SK-N-SH (cell line): ENCODE measurements around the gene HLA-DPB1. TPM values are rescaled to one million over a fixed set of nuclear protein-coding genes. Genes with fewer than 3 reads are reported as not detected.

Experiments used
- CTCF ChIA-PET: fragments of 300-600, 350-600 bp; formaldehyde crosslinking; extraction: SDS; loops from one replicate; lab custom pipeline; 2021; lab: Yijun Ruan, JAX
- POLR2A ChIA-PET: fragments of 350-600 bp; sonication (Branson Sonifier 250); formaldehyde crosslinking; extraction: SDS; loops from one replicate; lab custom pipeline; 2020; ENCODE audit warnings: antibody characterized with exemption, inconsistent platforms; lab: Yijun Ruan, JAX
- DNase-seq: peaks from one replicate; pipeline ENCODE4 v3.0.0; 2012
- H2AFZ ChIP-seq: fragments of 200-600 bp; sonication (generic); 2 replicates; pipeline ENCODE4 v1.8.1; 2016; ENCODE audit warnings: antibody characterized with exemption, mild to moderate bottlenecking, low read depth
- H3F3A ChIP-seq: fragments of 200-600 bp; sonication (generic); replicated peaks from 2 replicates; pipeline ENCODE3; 2016; ENCODE audit warnings: antibody characterized with exemption, mild to moderate bottlenecking; ENCODE audit not compliant: insufficient read depth
- H3K27ac ChIP-seq, 2 experiments: fragments of 200-500 bp in 1 of 2; fragments of 200-600 bp in 1 of 2; sonication (Bioruptor generic) in 1 of 2; sonication (generic), shearing (Covaris generic) in 1 of 2; 2 replicates each; pipeline versions ENCODE4 v1.5.1 to v1.6.1; 2014 to 2016; ENCODE audit warnings: low read depth in 2 of 2, inconsistent platforms in 1 of 2, low read length in 1 of 2, mild to moderate bottlenecking in 1 of 2, mixed read lengths in 1 of 2
- H3K27me3 ChIP-seq: fragments of 200-600 bp; sonication (generic), shearing (Covaris generic); 2 replicates; pipeline ENCODE4 v1.6.1; 2016; ENCODE audit warnings: mixed run types; ENCODE audit not compliant: insufficient read depth
- H3K36me3 ChIP-seq, 2 experiments: fragments of 200-500 bp in 1 of 2; fragments of 200-600 bp in 1 of 2; sonication (Bioruptor generic) in 1 of 2; sonication (generic) in 1 of 2; replicated peaks in 1 of 2; 2 replicates each; pipeline versions ENCODE3 to v1.5.1; 2014 to 2016; ENCODE audit warnings: low read length in 1 of 2, mild to moderate bottlenecking in 1 of 2; ENCODE audit not compliant: insufficient read depth in 2 of 2, control insufficient read depth in 1 of 2
- H3K4me1 ChIP-seq, 2 experiments: fragments of 200-500 bp in 1 of 2; fragments of 200-600 bp in 1 of 2; sonication (Bioruptor generic) in 1 of 2; sonication (generic), shearing (Covaris generic) in 1 of 2; 2 replicates each; pipeline versions ENCODE4 v1.5.1 to v1.6.1; 2014 to 2016; ENCODE audit warnings: low read depth in 1 of 2, low read length in 1 of 2, mixed run types in 1 of 2; ENCODE audit not compliant: insufficient read depth in 2 of 2, control insufficient read depth in 1 of 2
- H3K4me2 ChIP-seq: fragments of 200-600 bp; sonication (generic), shearing (Covaris generic); 2 replicates; pipeline ENCODE4 v1.6.1; 2017; ENCODE audit warnings: mixed run types
- H3K4me3 ChIP-seq, 2 experiments: fragments of 200-500 bp in 1 of 2; fragments of 200-600 bp in 1 of 2; sonication (Bioruptor generic) in 1 of 2; sonication (generic), shearing (Covaris generic) in 1 of 2; 2 replicates each; pipeline versions ENCODE4 v1.5.1 to v1.8.1; 2014 to 2016; ENCODE audit warnings: low read depth in 2 of 2, inconsistent platforms in 1 of 2, low read length in 1 of 2, mild to moderate bottlenecking in 1 of 2, mixed read lengths in 1 of 2, moderate library complexity in 1 of 2
- H3K79me2 ChIP-seq: fragments of 200-600 bp; sonication (generic); 2 replicates; pipeline ENCODE4 v1.8.1; 2017; ENCODE audit warnings: mild to moderate bottlenecking; ENCODE audit not compliant: insufficient read depth
- H3K9ac ChIP-seq: fragments of 200-600 bp; sonication (generic); 2 replicates; pipeline ENCODE4 v1.6.1; 2017; ENCODE audit warnings: mixed run types
- H3K9me2 ChIP-seq: fragments of 200-600 bp; sonication (generic); 2 replicates; pipeline ENCODE4 v1.6.1; 2017; ENCODE audit warnings: mixed run types
- H3K9me3 ChIP-seq: fragments of 200-600 bp; sonication (generic); 2 replicates; pipeline ENCODE4 v1.6.1; 2017; ENCODE audit warnings: mixed run types, mild to moderate bottlenecking, moderate library complexity
- H4K20me1 ChIP-seq: fragments of 200-600 bp; sonication (generic); 2 replicates; pipeline ENCODE4 v1.6.1; 2017; ENCODE audit warnings: mild to moderate bottlenecking, mixed run types; ENCODE audit not compliant: insufficient read depth
- CHD2 ChIP-seq: fragments of 150-350 bp; IDR thresholded peaks from 2 replicates; pipeline ENCODE4 v1.6.1; 2018; ENCODE audit warnings: low read length; ENCODE audit not compliant: partially characterized antibody
- CTCF ChIP-seq: fragments of 200-600 bp; sonication (generic); IDR thresholded peaks from 2 replicates; pipeline ENCODE4 v1.6.1; 2017; ENCODE audit warnings: antibody characterized with exemption, mild to moderate bottlenecking, moderate library complexity
- ELF1 ChIP-seq: IDR thresholded peaks from 2 replicates; pipeline ENCODE4 v1.4.0; 2012
- EZH2phosphoT487 ChIP-seq: fragments of 200-600 bp; sonication (generic); IDR thresholded peaks from 2 replicates; pipeline ENCODE4 v1.6.1; 2017; ENCODE audit warnings: low read depth, mixed run types, mild to moderate bottlenecking, antibody characterized with exemption, moderate library complexity, borderline replicate concordance
- MXI1 ChIP-seq: IDR thresholded peaks from 2 replicates; pipeline ENCODE4 v1.6.1; 2012; ENCODE audit warnings: mild to moderate bottlenecking, low read depth, low read length, improper control_type of control experiment
- NRF1 ChIP-seq: IDR thresholded peaks from 2 replicates; pipeline ENCODE4 v1.6.1; 2012; ENCODE audit warnings: low read depth, mild to moderate bottlenecking, low read length
- PBX3 ChIP-seq: IDR thresholded peaks from 2 replicates; pipeline ENCODE4; 2012
- POLR2AphosphoS5 ChIP-seq: IDR thresholded peaks from 2 replicates; pipeline ENCODE4 v1.6.1; 2012; ENCODE audit warnings: low read depth, low read length
- RCOR1 ChIP-seq: fragments of 150-350 bp; IDR thresholded peaks from 2 replicates; pipeline ENCODE4 v1.6.1; 2017; ENCODE audit warnings: antibody characterized with exemption, low read length
- SIN3A ChIP-seq: IDR thresholded peaks from 2 replicates; pipeline ENCODE4 v1.6.1; 2012; ENCODE audit warnings: low read depth, mild to moderate bottlenecking, low read length, moderate library complexity, borderline replicate concordance
- TAF1 ChIP-seq: IDR thresholded peaks from 2 replicates; pipeline ENCODE4 v1.6.1; 2012; ENCODE audit warnings: low read depth, mild to moderate bottlenecking, low read length, moderate library complexity, borderline replicate concordance
- TEAD4 ChIP-seq: IDR thresholded peaks from 2 replicates; pipeline ENCODE4 v1.4.0; 2012; ENCODE audit warnings: mild to moderate bottlenecking, borderline replicate concordance; ENCODE audit not compliant: insufficient read depth
- USF1 ChIP-seq: IDR thresholded peaks from 2 replicates; pipeline ENCODE4 v1.4.0; 2012; ENCODE audit warnings: low read depth, borderline replicate concordance
- WGBS: methylation state at CpG from one replicate; pipeline ENCODE4 v1.1.6; 2017; ENCODE audit warnings: low lambda C conversion rate; 5-methylcytosine and 5-hydroxymethylcytosine counted together
- polyA plus RNA-seq, 3 experiments: library from polyadenylated mRNA; depleted of rRNA; stranded (reverse); fragments of >200 nt; gene quantifications; 2 replicates each; pipeline ENCODE4 v1.2.3, GENCODE V29; 2012

Gene HLA-DPB1
- polyA plus RNA-seq, 1 of the 3 experiments (the other 2 are of a cell fraction) = 2.0 TPM

GRCh38 chr6:33088258-33088930, 12.6 kb downstream of the HLA-DPB1 start:
- no peaks in the 10 kb centered on the region for H3F3A ChIP-seq
- no peak overlapping the region for H3K4me3 ChIP-seq
- H3K27me3 ChIP-seq = peaks cover 65% of the 10 kb centered on the region
- no peak overlapping the region for H3K9ac ChIP-seq
- H2AFZ ChIP-seq = no peak overlapping the region
- WGBS = 0% methylated on average over 3 of the region's 3 CpGs
- H3K36me3 ChIP-seq = no peaks in the 10 kb centered on the region
- no peaks in the 10 kb centered on the region for H4K20me1 ChIP-seq
- no peak overlapping the region for H3K4me2 ChIP-seq
- ChIA-PET POLR2A (no interaction called here), CTCF (interaction anchor here (0.9 to 1.6 kb wide), 4 partner anchors 13 to 104 kb away, joined by 3 to 5 read pairs (median 4); partner anchors contain the start of gene HLA-DPB1)
- no peaks in the 10 kb centered on the region for H3K9me3 ChIP-seq
- no peaks in the 10 kb centered on the region for H3K9me2 ChIP-seq
- H3K4me1 ChIP-seq = no peaks in the 10 kb centered on the region
- no peak for TF ChIP-seq EZH2phosphoT487
- TF ChIP-seq TEAD4 = no peak
- no peak for TF ChIP-seq SIN3A
- no peak for TF ChIP-seq USF1
- no peak for TF ChIP-seq ELF1
- no peak for TF ChIP-seq PBX3
- no peak for TF ChIP-seq CTCF
- no peak overlapping the region for H3K27ac ChIP-seq
- DNase-seq = no peak
- no peaks in the 10 kb centered on the region for H3K79me2 ChIP-seq

DNA sequence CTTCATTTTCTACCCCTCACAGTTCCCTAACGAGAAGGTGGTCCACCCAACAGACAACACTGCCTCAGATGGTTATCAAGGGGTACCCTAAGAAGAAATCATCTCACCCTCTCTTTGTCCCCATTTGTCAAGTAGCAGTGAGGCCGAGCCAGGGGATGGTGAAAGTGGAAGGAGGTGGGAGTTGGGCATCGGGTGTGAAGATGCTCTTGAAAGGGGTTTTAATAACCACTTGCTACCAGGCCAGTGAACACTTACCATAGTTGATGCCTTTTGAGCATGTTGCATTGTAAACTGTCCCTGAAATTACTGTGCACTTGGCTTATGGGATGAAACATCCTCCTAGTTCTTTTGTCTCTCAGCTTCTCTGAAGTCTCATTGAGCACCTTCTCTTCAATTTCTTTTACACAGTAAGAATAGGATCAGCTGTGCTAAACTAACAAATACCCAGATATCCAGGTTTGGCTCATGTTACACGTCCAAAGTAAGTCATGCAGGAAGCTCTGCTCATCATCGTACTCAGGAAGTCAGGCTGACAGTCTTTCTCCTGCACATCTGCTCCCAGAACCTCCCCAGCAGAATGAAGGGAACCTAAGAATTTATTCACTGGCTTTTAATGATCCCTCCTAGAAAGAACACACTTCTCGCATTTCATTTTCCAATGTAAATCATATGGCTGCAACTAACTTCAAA, 13.3 kb downstream of the HLA-DPB1 start:
- CTCF ChIA-PET = interaction anchor here (0.9 to 1.6 kb wide), 3 partner anchors 13 to 104 kb away, joined by 3 to 5 read pairs (median 3); partner anchors contain the start of gene HLA-DPB1
- H2AFZ ChIP-seq = no peak overlapping the region
- 12% methylated on average over 6 of the region's 6 CpGs for WGBS
- DNase-seq = no peak
- no peaks in the 10 kb centered on the region for H3K9me3 ChIP-seq
- no peaks in the 10 kb centered on the region for H3K36me3 ChIP-seq
- H3K9me2 ChIP-seq = no peaks in the 10 kb centered on the region
- no peak overlapping the region for H3K9ac ChIP-seq
- H3K4me3 ChIP-seq = no peak overlapping the region
- no peak overlapping the region for H3K4me2 ChIP-seq
- H4K20me1 ChIP-seq = no peaks in the 10 kb centered on the region
- H3F3A ChIP-seq = no peaks in the 10 kb centered on the region
- no peaks in the 10 kb centered on the region for H3K79me2 ChIP-seq
- TF ChIP-seq NRF1 (no peak), RCOR1 (no peak), MXI1 (no peak), SIN3A (no peak), CHD2 (no peak), POLR2AphosphoS5 (no peak), TAF1 (no peak)
- H3K27ac ChIP-seq = no peak overlapping the region
- H3K4me1 ChIP-seq = no peaks in the 10 kb centered on the region
- POLR2A ChIA-PET = no interaction called here
- H3K27me3 ChIP-seq = peaks cover 65% of the 10 kb centered on the region
